ENCODE results near the gene ZNF423.

DNA sequence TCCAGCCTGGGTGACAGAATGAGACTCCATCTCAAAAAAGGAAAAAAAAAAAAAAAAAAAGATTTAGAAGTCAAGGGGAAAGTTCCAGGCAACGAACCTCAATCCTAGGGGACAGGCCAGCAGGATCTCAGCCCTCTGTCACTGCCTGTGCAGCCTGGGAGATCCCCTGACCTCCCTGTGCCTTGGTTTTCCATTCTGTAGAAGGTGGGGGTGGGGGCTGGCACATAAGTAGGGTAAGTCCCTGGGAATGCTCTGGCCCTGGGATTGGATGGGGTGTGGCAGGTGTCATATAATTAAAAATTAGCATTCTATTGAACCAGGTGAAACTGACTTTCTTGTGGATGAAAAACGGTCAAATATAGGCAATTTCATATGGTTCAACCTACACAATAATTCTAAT is 391.8 kb downstream of the ZNF423 start:
- TF ChIP-seq, protein P1, sequence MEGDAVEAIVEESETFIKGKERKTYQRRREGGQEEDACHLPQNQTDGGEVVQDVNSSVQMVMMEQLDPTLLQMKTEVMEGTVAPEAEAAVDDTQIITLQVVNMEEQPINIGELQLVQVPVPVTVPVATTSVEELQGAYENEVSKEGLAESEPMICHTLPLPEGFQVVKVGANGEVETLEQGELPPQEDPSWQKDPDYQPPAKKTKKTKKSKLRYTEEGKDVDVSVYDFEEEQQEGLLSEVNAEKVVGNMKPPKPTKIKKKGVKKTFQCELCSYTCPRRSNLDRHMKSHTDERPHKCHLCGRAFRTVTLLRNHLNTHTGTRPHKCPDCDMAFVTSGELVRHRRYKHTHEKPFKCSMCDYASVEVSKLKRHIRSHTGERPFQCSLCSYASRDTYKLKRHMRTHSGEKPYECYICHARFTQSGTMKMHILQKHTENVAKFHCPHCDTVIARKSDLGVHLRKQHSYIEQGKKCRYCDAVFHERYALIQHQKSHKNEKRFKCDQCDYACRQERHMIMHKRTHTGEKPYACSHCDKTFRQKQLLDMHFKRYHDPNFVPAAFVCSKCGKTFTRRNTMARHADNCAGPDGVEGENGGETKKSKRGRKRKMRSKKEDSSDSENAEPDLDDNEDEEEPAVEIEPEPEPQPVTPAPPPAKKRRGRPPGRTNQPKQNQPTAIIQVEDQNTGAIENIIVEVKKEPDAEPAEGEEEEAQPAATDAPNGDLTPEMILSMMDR (IDR thresholded peaks at IDR 0.05) = no peak
- TF ChIP-seq POLR2A (IDR thresholded peaks at IDR 0.05) = no peak
